HG02885 (cell line): ENCODE results near the gene HEXIM1.
"Not testable (repeated sequence)": the region's sequence is repeated elsewhere in the genome, so short reads cannot be mapped to it uniquely, and the experiment has no call there.

Experiments
- ATAC-seq: cut with Tn5 transposase; IDR thresholded peaks from one replicate; pipeline ENCODE4 v1.9.1; 2021; ENCODE audit warnings: mild to moderate bottlenecking; ENCODE audit not compliant: unreplicated experiment, poor library complexity

The HEXIM1 gene

GRCh38 chr17:45112559-45113423, 35.5 kb upstream of the HEXIM1 start:
- ATAC-seq: no peak

DNA sequence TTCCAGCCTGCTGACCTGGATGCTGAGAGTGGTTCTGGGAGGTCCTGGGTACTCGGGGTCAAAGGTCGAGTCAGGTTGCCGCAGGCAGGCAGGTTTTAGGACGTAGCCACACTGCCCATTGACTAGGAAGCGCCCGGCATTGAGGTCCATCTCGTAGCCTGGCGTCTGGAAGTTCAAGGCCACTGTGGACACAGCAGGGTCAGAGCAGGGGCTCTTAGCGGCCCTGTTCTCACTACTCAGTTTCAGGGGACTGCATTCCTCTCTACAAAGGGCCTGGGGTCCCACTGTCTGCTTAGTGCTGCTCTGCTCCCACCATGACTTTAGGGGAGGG, 34.9 kb upstream of the HEXIM1 start:
- ATAC-seq: no peak

GRCh38 chr17:45114117-45114932, 34.0 kb upstream of the HEXIM1 start:
- no peak for ATAC-seq

DNA sequence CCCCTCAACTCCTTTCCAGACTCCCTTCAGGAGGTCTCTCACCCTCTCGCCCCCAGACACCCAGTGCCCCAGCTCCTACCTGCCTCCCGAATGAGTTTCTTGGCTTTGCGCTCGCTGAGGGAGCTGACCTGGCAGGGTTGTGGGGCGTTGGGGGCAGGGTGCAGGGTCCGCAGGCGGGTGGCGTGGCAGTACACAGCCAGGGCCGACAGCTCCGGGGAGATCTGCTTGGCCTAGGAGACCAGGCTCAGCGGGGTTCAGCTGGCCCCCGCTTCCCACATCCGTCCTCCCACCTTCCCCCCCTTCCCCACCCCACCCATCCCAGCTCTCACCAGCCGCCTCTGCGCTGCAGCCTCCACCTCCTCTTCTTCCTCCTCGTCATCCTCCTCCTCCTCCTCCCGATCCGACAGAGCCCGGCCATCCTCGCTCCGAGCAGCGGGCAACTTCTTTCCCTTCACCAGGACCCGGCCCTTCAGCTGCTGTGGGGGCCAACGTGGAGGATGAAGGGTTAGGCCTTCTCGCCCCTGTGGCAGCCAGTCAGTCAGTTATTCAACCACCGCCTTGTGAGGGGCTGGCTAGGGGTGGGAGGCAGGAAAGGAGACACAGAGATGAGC, 33.2 kb upstream of the HEXIM1 start:
- ATAC-seq: no peak

GRCh38 chr17:45115871-45116270, 32.4 kb upstream of the HEXIM1 start:
- ATAC-seq: no peak

GRCh38 chr17:45116434-45117016, 31.8 kb upstream of the HEXIM1 start:
- no peak for ATAC-seq

GRCh38 chr17:45117334-45117733, 30.9 kb upstream of the HEXIM1 start:
- ATAC-seq: no peak

GRCh38 chr17:45117848-45118646, 30.2 kb upstream of the HEXIM1 start:
- ATAC-seq: no peak

DNA sequence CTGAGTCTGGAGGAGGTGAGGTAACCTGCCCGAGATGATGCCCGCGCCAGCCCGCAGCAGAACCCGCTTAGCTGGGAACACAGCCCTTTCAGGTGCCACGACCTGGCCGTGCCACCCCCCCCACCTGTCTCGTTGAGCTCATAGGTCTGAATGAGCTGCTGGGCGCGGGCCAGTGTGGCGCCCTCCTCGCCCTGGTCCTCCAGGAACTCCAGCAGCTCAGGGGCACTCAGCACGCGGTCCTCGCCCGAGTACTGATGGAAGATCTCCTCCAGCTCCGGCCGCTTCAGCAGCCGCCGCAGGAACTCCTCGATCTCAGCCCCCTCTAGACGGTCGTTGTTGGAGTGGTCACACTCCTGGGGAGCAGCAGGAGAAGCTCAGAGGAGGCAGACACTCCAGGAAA, 29.6 kb upstream of the HEXIM1 start:
- no peak for ATAC-seq

DNA sequence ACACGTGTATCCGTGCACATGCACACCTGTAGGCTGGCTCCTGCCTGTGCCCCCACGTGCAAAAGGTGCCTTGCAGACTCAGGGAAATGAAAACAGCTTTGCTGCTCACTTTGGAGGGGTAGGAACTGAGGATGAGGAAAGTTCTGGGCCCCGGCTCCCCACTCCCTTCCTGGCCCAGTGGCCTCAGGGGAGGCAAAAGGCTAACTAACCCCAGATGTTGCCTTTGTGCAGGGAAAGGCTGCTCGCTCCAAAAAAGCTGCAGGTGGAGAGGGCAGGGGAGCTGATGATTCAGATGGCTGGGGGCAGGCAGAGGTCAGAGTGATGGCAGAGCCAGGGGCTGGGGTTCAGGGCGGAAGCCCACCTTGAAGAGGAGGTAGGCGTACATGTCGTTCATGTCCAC, 28.3 kb upstream of the HEXIM1 start:
- no peak for ATAC-seq

GRCh38 chr17:45120558-45120957, 27.7 kb upstream of the HEXIM1 start:
- no peak for ATAC-seq

- no peak for ATAC-seq
Measured at GRCh38 chr17:45121055-45121454, 27.2 kb upstream of the HEXIM1 start.

DNA sequence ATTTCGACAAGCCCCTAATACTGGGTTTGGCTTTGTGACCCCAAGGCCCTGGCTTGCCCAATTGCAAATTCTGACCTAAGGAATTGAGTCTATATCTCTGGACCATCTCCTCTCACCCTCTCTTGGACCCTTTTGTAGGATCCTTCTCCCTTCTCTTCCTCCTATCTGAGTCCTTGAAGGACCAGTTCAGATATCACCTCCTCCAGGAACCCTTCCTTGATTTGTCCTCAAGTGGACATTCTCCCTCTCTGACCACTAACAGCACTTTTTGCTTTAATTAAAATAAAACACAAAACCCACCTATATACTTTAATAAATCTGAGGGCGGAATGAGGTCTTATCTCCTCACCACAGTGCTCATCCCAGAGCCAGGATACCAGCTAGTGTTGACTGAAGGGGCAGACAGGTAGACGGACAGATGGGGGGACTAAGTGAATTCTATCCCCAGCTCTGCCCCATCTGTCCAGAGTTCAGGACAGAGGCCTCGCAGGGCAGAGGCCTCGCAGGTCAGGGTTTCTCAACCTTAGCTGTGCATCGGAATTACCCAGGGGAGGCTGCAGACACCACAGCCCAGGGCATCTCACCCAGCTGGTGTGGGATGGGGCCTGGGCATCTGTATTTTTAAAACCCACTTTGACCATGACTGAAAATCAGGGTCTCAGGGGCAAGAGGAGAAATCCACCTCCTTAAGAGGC, 25.1 kb upstream of the HEXIM1 start:
- no peak for ATAC-seq

- ATAC-seq: no peak
Measured at GRCh38 chr17:45123930-45124796, 24.1 kb upstream of the HEXIM1 start.

DNA sequence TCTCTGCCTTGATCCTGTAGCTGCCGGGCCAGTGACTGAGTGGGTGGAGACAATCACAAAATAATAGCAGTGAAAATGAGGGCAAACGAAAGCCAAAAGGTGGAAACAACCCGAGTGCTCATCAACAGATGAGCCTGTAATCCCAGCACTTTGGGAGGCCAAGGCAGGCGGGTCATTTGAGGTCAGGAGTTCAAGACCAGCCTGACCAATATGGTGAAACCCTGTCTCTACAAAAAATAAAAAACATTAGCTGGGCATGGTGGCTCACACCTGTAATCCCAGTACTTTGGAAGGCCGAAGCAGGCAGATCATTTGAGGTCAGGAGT, 23.5 kb upstream of the HEXIM1 start:
- ATAC-seq: not testable (repeated sequence)

DNA sequence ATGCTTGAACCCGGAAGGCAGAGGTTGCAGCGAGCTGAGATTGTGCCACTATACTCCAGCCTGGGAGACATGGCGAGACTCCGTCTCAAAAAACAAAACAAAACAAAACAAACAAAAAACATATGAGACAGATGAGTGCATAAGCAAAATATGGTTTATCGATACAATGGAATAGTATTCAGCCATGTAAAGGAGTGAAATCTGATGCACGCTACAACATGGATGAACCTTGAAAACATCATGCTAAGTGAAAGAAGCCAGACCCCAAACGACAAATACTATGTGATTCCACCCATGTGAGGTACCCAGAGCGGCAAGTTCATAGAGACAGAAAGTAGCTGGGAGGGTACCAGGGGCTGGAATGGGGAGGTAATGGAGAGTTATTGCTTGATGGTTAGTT, 22.8 kb upstream of the HEXIM1 start:
- no peak for ATAC-seq

DNA sequence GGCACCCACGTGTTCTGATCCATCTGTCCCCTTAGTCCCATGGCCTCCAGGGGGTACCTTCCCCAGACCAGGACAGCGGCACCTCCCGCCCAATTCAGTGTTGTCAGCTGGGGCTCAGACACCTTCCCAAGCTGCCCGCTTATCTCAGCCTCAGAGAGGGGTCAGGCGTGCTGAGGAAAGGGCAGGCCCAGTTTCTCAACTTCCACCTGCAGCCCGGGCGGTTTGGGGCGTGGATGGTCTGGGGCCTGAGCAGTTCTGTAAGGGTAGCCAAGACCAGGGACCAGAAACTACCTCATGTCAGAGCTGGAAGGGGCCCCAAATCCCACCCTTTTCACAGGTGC, 21.1 kb upstream of the HEXIM1 start:
- ATAC-seq: no peak

GRCh38 chr17:45127548-45128300, 20.6 kb upstream of the HEXIM1 start:
- ATAC-seq: no peak
